GM21515 (cell line): ENCODE data around the gene DPH3.

Experiments used
- ATAC-seq: cut with Tn5 transposase; IDR thresholded peaks from one replicate; pipeline ENCODE4 v1.9.1; 2021; ENCODE audit not compliant: unreplicated experiment

DPH3 gene

GRCh38 chr3:16294844-16295243 is 30.1 kb upstream of the DPH3 start:
- no peak for ATAC-seq

- no peak for ATAC-seq
Measured at GRCh38 chr3:16290827-16291196, 26.1 kb upstream of the DPH3 start.

- no peak for ATAC-seq
Measured at GRCh38 chr3:16290007-16290826, 25.5 kb upstream of the DPH3 start.

- no peak for ATAC-seq
Measured at GRCh38 chr3:16289144-16289889, 24.6 kb upstream of the DPH3 start.

GRCh38 chr3:16288664-16289063 is 23.9 kb upstream of the DPH3 start:
- no peak for ATAC-seq

GRCh38 chr3:16286751-16287543 is 22.2 kb upstream of the DPH3 start:
- peak; percentile 4 for ATAC-seq

- ATAC-seq = peak; percentile 77
Measured at GRCh38 chr3:16286161-16286560, 21.4 kb upstream of the DPH3 start.

- no peak for ATAC-seq
Measured at GRCh38 chr3:16284633-16285032, 19.9 kb upstream of the DPH3 start.

- no peak for ATAC-seq
Measured at GRCh38 chr3:16280671-16281070, 15.9 kb upstream of the DPH3 start.

- no peak for ATAC-seq
Measured at GRCh38 chr3:16279010-16279801, 14.5 kb upstream of the DPH3 start.

- no peak for ATAC-seq
Measured at GRCh38 chr3:16277471-16277870, 12.7 kb upstream of the DPH3 start.

- ATAC-seq = no peak
Measured at GRCh38 chr3:16273867-16274266, 9.1 kb upstream of the DPH3 start.

- no peak for ATAC-seq
Measured at GRCh38 chr3:16272588-16272987, 7.8 kb upstream of the DPH3 start.

- no peak for ATAC-seq
Measured at GRCh38 chr3:16270855-16271254, 6.1 kb upstream of the DPH3 start.

- ATAC-seq = no peak
Measured at GRCh38 chr3:16266714-16267113, 2.0 kb upstream of the DPH3 start.

GRCh38 chr3:16265455-16265786 is 678 bp upstream of the DPH3 start:
- no peak for ATAC-seq

- peak; percentile 2 for ATAC-seq
Measured at GRCh38 chr3:16264174-16264707, 502 bp downstream of the DPH3 start.

GRCh38 chr3:16262174-16262573 is 2.6 kb downstream of the DPH3 start:
- no peak for ATAC-seq

- no peak for ATAC-seq
Measured at GRCh38 chr3:16260046-16260445, 4.7 kb downstream of the DPH3 start.

GRCh38 chr3:16258866-16259265 is 5.9 kb downstream of the DPH3 start:
- no peak for ATAC-seq

- no peak for ATAC-seq
Measured at GRCh38 chr3:16258177-16258576, 6.6 kb downstream of the DPH3 start.
